ENCODE measurements around the gene CFAP77. TPM values are rescaled to one million over a fixed set of nuclear protein-coding genes. Genes with fewer than 3 reads are reported as not detected.
A peak's percentile ranks its signal among the peaks of the same experiment; 100 is the strongest.

CFAP77 gene
- polyA plus RNA-seq, 1 of the 3 experiments (the other 2 are of a cell fraction), result 1.1 TPM

GRCh38 chr9:132545578-132545977 is 135.6 kb downstream of the CFAP77 start:
- POLR2A ChIA-PET, result interaction anchor here (1.4 kb wide), 1 partner anchor 47 kb away, joined by 3 read pairs; no protein-coding TSS in a partner anchor
- H3F3A ChIP-seq (replicated peaks; ENCODE audit: insufficient read depth), result no peaks in the 10 kb centered on the region
- no peak for DNase-seq
- H3K27me3 ChIP-seq (ENCODE audit: insufficient read depth), result no peaks in the 10 kb centered on the region
- H3K79me2 ChIP-seq (ENCODE audit: insufficient read depth), result no peaks in the 10 kb centered on the region
- TF ChIP-seq RFX5 (IDR thresholded peaks at IDR 0.05; ENCODE audit: low read length) (no peak), GATA2 (CRISPR knock-in tag; IDR thresholded peaks at IDR 0.05) (no peak), NFIC (IDR thresholded peaks at IDR 0.05; ENCODE audit: borderline replicate concordance) (no peak), SMC3 (IDR thresholded peaks at IDR 0.05; ENCODE audit: low read depth, low read length) (no peak), RAD21 (IDR thresholded peaks at IDR 0.05; ENCODE audit: low read length) (no peak)
- TF ChIP-seq, protein P1, sequence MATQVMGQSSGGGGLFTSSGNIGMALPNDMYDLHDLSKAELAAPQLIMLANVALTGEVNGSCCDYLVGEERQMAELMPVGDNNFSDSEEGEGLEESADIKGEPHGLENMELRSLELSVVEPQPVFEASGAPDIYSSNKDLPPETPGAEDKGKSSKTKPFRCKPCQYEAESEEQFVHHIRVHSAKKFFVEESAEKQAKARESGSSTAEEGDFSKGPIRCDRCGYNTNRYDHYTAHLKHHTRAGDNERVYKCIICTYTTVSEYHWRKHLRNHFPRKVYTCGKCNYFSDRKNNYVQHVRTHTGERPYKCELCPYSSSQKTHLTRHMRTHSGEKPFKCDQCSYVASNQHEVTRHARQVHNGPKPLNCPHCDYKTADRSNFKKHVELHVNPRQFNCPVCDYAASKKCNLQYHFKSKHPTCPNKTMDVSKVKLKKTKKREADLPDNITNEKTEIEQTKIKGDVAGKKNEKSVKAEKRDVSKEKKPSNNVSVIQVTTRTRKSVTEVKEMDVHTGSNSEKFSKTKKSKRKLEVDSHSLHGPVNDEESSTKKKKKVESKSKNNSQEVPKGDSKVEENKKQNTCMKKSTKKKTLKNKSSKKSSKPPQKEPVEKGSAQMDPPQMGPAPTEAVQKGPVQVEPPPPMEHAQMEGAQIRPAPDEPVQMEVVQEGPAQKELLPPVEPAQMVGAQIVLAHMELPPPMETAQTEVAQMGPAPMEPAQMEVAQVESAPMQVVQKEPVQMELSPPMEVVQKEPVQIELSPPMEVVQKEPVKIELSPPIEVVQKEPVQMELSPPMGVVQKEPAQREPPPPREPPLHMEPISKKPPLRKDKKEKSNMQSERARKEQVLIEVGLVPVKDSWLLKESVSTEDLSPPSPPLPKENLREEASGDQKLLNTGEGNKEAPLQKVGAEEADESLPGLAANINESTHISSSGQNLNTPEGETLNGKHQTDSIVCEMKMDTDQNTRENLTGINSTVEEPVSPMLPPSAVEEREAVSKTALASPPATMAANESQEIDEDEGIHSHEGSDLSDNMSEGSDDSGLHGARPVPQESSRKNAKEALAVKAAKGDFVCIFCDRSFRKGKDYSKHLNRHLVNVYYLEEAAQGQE (IDR thresholded peaks at IDR 0.05; ENCODE audit: low read depth, low read length), result no peak
- H3K9me2 ChIP-seq, result no peaks in the 10 kb centered on the region
- H3K4me3 ChIP-seq (ENCODE audit: low read depth in 2 of 2, low read length in 1 of 2), result no peak overlapping the region; a peak in 1 of 4 replicates
- no peak overlapping the region for H3K4me2 ChIP-seq
- H3K27ac ChIP-seq (ENCODE audit: low read depth in 2 of 2, low read length in 1 of 2), result peak overlapping the region in 1 of 2 experiments; percentile 85; a peak in 2 of 4 replicates
- H3K9ac ChIP-seq, result no peak overlapping the region
- H4K20me1 ChIP-seq (ENCODE audit: insufficient read depth), result no peaks in the 10 kb centered on the region
- no peak overlapping the region for H2AFZ ChIP-seq (ENCODE audit: low read depth)
- H3K9me3 ChIP-seq, result no peaks in the 10 kb centered on the region
- CTCF ChIA-PET, result interaction anchor here (0.6 to 5.2 kb wide), 19 partner anchors 8 to 135 kb away, joined by 3 to 60 read pairs (median 8); no protein-coding TSS in a partner anchor
- peaks cover 0 to 49% of the 10 kb centered on the region in 2 experiments; a peak in 1 of 4 replicates for H3K4me1 ChIP-seq (ENCODE audit: control insufficient read depth in 1 of 2, insufficient read depth in 2 of 2, low read depth in 1 of 2, low read length in 1 of 2)
- WGBS (ENCODE audit: low lambda C conversion rate), result 71% methylated on average over 9 of the region's 9 CpGs
- H3K36me3 ChIP-seq (replicated peaks in 1 of 2; ENCODE audit: control insufficient read depth in 1 of 2, insufficient read depth in 2 of 2, low read length in 1 of 2), result no peaks in the 10 kb centered on the region

DNA sequence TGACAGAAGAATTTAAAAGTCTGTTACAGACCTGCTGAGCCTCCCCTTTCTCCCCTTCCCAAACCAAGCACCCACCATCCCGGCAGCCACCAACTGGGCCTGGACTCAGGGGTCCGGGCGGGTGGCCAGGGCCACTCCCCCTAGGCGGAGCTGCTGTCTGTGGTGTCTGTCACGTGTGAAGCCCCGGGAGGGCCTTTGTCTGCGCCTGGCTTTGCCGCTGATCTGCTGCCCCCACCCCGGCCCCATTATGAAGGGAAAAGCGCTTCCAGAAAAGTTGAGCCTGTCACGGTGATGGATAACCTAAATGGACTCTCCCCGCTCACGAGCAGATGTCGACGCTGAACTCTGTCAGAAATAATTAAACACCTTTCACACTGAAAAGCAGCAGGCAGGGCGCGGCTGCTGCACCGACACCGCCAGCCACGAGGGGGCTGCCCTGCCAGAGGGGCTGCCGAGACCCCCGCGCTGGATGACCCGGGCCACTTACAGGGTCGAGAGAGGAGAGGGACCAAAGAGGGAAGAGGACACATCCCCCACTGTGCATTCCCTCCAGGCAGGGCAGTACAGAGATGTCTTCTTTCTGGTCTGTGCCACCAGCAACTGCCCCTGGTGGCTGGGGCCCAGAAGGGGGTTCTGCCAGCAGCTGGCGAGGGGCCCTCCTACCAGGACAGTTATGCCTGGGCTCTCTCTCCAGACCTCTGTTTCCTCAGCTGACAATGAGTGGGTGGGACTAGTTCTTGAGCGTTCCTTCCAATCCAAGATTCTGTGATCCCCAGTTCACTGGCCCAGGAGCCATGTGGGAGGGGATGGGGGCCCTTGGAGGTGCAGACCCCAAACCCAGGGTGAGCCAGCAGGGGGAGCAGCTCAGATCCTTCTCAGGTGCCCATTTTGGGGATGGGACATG is 136.4 kb downstream of the CFAP77 start:
- DNase-seq, result peak; percentile 96
- peak overlapping the region; percentile 89; the same call in 1 of the 2 replicates for H2AFZ ChIP-seq (ENCODE audit: low read depth)
- WGBS (ENCODE audit: low lambda C conversion rate), result 9% methylated on average over 15 of the region's 27 CpGs
- no peak overlapping the region for H3K9ac ChIP-seq
- ChIA-PET CTCF (interaction anchor here (0.6 to 5.2 kb wide), 30 partner anchors 9 to 395 kb away, joined by 3 to 60 read pairs (median 6); no protein-coding TSS in a partner anchor), POLR2A (interaction anchor here (0.7 to 1.4 kb wide), 2 partner anchors 42 to 48 kb away, joined by 3 read pairs; no protein-coding TSS in a partner anchor)
- no peaks in the 10 kb centered on the region for H3K9me3 ChIP-seq
- H3K4me1 ChIP-seq (ENCODE audit: control insufficient read depth in 1 of 2, insufficient read depth in 2 of 2, low read depth in 1 of 2, low read length in 1 of 2), result peaks cover 0 to 49% of the 10 kb centered on the region in 2 experiments; a peak in 1 of 4 replicates
- peak overlapping the region in 1 of 2 experiments; percentile 85; a peak in 2 of 4 replicates for H3K27ac ChIP-seq (ENCODE audit: low read depth in 2 of 2, low read length in 1 of 2)
- H3K4me3 ChIP-seq (ENCODE audit: low read depth in 2 of 2, low read length in 1 of 2), result peak overlapping the region; percentile 24 to 29; a peak in 3 of 4 replicates
- no peaks in the 10 kb centered on the region for H3F3A ChIP-seq (replicated peaks; ENCODE audit: insufficient read depth)
- no peaks in the 10 kb centered on the region for H4K20me1 ChIP-seq (ENCODE audit: insufficient read depth)
- H3K79me2 ChIP-seq (ENCODE audit: insufficient read depth), result no peaks in the 10 kb centered on the region
- no peaks in the 10 kb centered on the region for H3K36me3 ChIP-seq (replicated peaks in 1 of 2; ENCODE audit: control insufficient read depth in 1 of 2, insufficient read depth in 2 of 2, low read length in 1 of 2)
- peak overlapping the region; percentile 60 for H3K4me2 ChIP-seq
- no peaks in the 10 kb centered on the region for H3K9me2 ChIP-seq
- no peaks in the 10 kb centered on the region for H3K27me3 ChIP-seq (ENCODE audit: insufficient read depth)
- TF ChIP-seq EZH2phosphoT487 (IDR thresholded peaks at IDR 0.05; ENCODE audit: borderline replicate concordance, low read depth) (no peak), USF1 (IDR thresholded peaks at IDR 0.05; ENCODE audit: borderline replicate concordance, low read depth) (peak; percentile 60), RXRA (IDR thresholded peaks at IDR 0.05; ENCODE audit: borderline replicate concordance, low read depth) (no peak), GABPA (IDR thresholded peaks at IDR 0.05; ENCODE audit: low read depth) (no peak), SIN3A (IDR thresholded peaks at IDR 0.05; ENCODE audit: borderline replicate concordance, low read depth, low read length) (peak; percentile 27; the same call in 1 of the 2 replicates), TAF1 (IDR thresholded peaks at IDR 0.05; ENCODE audit: borderline replicate concordance, low read depth, low read length) (no peak), RCOR1 (IDR thresholded peaks at IDR 0.05; ENCODE audit: low read length) (peak; percentile 78), CHD2 (IDR thresholded peaks at IDR 0.05; ENCODE audit: low read length, partially characterized antibody) (peak; percentile 73), GATA2 (CRISPR knock-in tag; IDR thresholded peaks at IDR 0.05) (no peak)
- TF ChIP-seq, protein P2, sequence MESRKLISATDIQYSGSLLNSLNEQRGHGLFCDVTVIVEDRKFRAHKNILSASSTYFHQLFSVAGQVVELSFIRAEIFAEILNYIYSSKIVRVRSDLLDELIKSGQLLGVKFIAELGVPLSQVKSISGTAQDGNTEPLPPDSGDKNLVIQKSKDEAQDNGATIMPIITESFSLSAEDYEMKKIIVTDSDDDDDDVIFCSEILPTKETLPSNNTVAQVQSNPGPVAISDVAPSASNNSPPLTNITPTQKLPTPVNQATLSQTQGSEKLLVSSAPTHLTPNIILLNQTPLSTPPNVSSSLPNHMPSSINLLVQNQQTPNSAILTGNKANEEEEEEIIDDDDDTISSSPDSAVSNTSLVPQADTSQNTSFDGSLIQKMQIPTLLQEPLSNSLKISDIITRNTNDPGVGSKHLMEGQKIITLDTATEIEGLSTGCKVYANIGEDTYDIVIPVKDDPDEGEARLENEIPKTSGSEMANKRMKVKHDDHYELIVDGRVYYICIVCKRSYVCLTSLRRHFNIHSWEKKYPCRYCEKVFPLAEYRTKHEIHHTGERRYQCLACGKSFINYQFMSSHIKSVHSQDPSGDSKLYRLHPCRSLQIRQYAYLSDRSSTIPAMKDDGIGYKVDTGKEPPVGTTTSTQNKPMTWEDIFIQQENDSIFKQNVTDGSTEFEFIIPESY (IDR thresholded peaks at IDR 0.05; ENCODE audit: borderline replicate concordance, low read depth), result no peak
- TF ChIP-seq, protein P3, sequence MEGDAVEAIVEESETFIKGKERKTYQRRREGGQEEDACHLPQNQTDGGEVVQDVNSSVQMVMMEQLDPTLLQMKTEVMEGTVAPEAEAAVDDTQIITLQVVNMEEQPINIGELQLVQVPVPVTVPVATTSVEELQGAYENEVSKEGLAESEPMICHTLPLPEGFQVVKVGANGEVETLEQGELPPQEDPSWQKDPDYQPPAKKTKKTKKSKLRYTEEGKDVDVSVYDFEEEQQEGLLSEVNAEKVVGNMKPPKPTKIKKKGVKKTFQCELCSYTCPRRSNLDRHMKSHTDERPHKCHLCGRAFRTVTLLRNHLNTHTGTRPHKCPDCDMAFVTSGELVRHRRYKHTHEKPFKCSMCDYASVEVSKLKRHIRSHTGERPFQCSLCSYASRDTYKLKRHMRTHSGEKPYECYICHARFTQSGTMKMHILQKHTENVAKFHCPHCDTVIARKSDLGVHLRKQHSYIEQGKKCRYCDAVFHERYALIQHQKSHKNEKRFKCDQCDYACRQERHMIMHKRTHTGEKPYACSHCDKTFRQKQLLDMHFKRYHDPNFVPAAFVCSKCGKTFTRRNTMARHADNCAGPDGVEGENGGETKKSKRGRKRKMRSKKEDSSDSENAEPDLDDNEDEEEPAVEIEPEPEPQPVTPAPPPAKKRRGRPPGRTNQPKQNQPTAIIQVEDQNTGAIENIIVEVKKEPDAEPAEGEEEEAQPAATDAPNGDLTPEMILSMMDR (IDR thresholded peaks at IDR 0.05), result peak; percentile 51
